Stimulated activated CD8-positive, alpha-beta memory T cell treated with anti-CD3 and anti-CD28 coated beads, Interleukin-15, amount 100 ng/mL, for 1 hour (primary cell): ENCODE results near the gene IGF1.
"Not testable (repeated sequence)": the region's sequence is repeated elsewhere in the genome, so short reads cannot be mapped to it uniquely, and the experiment has no call there.

ENCODE experiments used
- DNase-seq: peaks from one replicate; pipeline ENCODE4 v3.0.0-alpha.2; 2020; ENCODE audit warnings: low read depth

The IGF1 gene

GRCh38 chr12:102461501-102461900 is 18.9 kb downstream of the IGF1 start:
- DNase-seq: no peak

- no peak for DNase-seq
Measured at GRCh38 chr12:102459314-102459713, 21.0 kb downstream of the IGF1 start.

- no peak for DNase-seq
Measured at GRCh38 chr12:102454808-102455760, 25.3 kb downstream of the IGF1 start.

DNA sequence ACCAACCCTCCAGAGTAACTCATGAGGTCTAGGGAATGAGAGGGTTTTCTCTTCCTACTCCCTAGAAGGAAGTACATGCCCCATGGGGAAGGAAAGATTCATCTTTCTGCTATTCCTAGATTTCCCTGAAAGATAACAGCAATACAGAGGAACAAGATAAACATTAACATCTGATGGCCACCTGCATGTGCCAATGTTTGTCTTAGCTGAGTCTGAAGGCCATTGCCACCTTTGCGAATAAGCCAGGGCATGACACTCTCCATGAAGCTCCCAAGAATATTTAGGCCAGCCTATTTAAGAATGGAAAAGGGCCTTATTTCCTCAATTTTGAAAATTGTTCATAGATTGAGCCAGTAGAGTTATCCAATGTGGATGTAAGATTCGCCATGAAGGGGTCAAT is 26.0 kb downstream of the IGF1 start:
- DNase-seq: no peak

DNA sequence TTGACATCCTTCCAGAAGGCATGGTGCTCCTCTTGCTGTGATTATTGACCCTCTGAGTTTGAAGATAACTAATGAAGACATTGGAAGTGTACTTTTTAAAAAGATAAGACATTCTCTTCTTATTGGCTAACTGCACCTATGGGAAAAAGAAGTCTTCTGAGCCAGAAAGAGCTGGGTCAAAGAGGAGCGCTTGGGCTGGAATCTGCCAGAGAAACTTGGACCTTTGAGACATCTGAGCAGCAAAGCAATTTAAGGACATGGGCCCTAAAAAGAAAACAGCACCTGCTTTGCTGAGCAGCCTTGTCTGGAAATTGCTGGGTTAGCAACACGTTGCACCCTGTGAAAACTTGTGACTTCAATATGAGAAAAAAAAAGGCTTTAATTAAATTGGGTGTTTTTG is 27.8 kb downstream of the IGF1 start:
- no peak for DNase-seq

GRCh38 chr12:102449018-102449417 is 31.3 kb downstream of the IGF1 start:
- DNase-seq: not testable (repeated sequence)

- DNase-seq: not testable (repeated sequence)
Measured at GRCh38 chr12:102447426-102447825, 32.9 kb downstream of the IGF1 start.

DNA sequence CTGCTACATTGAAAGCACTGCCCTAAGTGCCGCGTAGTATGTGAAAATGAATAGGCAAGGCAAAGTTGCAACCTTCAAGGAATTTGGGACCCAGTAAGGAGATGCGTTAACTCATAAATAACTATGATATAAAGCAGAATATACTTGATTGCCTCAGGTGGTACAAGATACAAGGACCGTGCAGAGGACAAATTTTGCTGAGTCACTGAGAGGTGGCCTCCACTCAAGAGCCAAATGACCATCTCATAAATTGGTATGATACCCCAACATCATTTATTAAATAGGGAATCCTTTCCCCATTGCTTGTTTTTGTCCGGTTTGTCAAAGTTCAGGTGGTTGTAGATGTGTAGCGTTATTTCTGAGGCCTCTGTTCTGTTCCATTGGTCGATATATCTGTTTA is 35.7 kb downstream of the IGF1 start:
- no peak for DNase-seq

GRCh38 chr12:102444093-102444492 is 36.3 kb downstream of the IGF1 start:
- no peak for DNase-seq

- no peak for DNase-seq
Measured at GRCh38 chr12:102441077-102441596, 39.2 kb downstream of the IGF1 start.

- no peak for DNase-seq
Measured at GRCh38 chr12:102439426-102440405, 40.6 kb downstream of the IGF1 start.

- no peak for DNase-seq
Measured at GRCh38 chr12:102438827-102439210, 41.5 kb downstream of the IGF1 start.

DNA sequence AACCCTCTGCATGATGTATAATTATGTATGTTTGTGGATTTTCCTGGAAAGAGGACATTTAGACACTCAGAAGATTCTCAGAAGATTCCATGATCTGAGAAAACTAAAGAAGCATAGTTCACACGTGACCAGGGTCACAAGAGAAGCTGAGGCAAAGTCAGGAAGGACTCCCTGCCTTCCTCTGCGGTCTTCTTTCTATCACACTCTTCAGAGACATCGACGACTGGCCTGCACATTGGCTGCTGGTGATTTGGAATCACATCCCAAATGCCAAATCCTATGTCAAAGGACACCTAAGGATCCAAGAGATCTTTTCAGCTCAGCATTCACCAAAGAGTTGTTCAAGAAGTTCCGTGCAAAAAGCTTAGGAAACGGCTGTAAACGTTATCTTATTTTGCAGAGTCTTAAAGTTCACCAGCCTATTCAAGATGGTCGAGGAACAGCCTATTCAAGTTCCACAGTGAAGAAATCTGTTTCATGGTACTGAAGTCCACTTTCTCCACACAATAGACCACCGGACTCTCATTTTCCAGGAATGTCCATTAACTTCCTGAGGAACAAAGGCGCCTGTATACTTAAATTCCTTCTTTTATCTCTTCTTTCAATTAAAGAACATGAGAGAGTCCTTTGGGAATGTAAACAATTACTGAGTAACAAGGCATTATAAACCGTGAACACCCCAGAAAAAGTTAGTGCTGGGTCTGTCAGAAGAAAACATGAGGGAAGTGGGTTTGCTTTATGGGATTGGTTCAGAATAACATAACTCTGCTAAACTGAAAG is 42.1 kb downstream of the IGF1 start:
- no peak for DNase-seq

- DNase-seq: no peak
Measured at GRCh38 chr12:102437511-102437910, 42.9 kb downstream of the IGF1 start.

- DNase-seq: no peak
Measured at GRCh38 chr12:102436867-102437266, 43.5 kb downstream of the IGF1 start.

- DNase-seq: no peak
Measured at GRCh38 chr12:102435827-102436436, 44.4 kb downstream of the IGF1 start.

DNA sequence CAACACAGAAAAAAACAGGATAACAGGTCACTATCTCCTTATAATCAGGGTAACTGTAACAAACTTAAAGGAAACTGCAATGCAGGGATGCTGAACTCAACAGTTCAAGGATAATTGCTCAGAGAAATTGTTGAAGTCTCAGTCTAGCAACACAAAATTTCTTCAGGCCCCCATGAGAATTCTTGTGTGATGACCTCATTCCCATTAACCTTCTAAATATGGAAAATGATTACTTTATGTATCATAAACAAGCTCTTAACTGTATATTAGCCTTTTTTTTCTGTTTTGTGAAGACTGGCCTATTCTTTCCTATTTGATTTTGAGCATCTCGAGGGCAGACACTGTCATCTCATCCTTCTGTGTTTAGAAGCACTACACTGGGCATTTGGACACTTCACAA is 47.1 kb downstream of the IGF1 start:
- no peak for DNase-seq

- no peak for DNase-seq
Measured at GRCh38 chr12:102430661-102431060, 49.7 kb downstream of the IGF1 start.

DNA sequence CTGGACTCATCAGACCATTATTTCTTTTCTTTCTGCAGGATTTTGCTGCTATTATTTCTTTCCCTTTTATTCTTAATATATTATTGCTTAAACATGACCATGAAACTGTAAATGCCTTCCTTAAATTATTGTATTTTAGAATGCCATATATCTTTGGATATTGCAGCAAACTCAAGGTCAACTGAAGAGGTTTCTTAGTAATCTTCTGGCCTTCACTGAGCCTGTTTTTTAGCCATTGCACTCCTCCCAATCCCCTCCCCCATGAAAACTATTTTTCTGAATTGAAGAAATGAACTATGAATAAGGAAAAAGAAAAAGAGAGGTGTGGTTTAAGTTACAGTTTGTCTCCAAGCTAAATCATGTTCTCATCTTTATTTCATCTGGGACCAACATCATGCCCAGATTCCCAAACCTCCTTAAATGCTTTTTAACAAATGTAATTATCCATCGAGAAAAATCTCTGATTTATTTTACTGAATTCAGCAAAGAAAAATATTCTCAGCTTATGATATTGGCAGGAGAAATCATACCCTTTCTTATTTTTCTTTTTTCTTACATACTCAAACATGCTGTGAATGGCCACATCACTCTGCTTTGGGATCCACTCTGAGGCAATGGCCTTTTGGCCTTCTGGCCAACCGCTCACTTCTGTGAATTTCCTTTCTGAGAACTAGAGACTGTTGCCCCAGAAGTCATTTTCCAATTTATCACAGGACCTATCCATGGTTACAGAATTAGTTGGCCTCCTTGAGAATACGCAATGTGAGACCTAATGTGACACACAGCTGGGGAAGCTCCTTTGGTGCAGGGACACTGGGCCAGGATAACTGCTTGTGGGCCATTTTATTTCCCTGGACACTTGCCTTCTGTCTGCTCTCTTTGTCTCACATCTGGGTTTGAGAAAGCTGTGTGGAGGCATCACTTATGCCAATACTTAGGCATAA is 50.9 kb downstream of the IGF1 start:
- DNase-seq: no peak

DNA sequence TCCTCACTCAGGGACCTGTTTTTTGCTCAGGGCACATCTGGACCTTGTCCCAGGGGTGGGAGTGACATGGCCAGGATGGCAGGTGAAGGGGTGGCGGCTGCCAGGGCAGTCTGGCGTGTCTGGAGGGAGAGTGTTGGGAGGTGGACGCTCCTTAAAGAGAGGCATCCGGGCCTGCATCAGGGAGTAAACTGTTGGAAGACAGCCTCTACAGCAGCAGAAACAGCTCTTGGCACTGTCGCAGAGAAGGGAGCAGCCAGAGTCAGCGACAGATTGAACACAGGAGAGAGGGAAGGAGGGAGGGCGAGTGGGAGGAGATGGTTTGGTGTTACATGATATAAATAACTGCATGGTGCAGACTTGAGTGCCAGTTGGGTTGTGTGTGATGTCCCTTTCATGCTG is 52.8 kb downstream of the IGF1 start:
- DNase-seq: no peak
